Epithelial cell of proximal tubule (primary cell): Measurements from ENCODE around the gene AP3D1. TPM values are rescaled to one million over a fixed set of nuclear protein-coding genes. Genes with fewer than 3 reads are reported as not detected.
"Not testable (repeated sequence)": the region's sequence is repeated elsewhere in the genome, so short reads cannot be mapped to it uniquely, and the experiment has no call there.

Source experiments
- DNase-seq: peaks from one replicate; pipeline ENCODE4 v3.0.0-alpha.2; 2011; ENCODE audit warnings: low read depth
- H3K4me3 ChIP-seq: 2 replicates; pipeline ENCODE4 v1.5.1; 2011; ENCODE audit warnings: low read depth, mild to moderate bottlenecking, low read length
- CTCF ChIP-seq: conservative IDR thresholded peaks from 2 replicates; pipeline ENCODE4 v1.5.1; 2012; ENCODE audit warnings: low read depth, mild to moderate bottlenecking, low read length
- total RNA-seq: library from RNA; depleted of rRNA; stranded (reverse); fragments of >200 nt; gene quantifications from 2 replicates; pipeline ENCODE4 v1.2.3, GENCODE V29; 2015

AP3D1 gene
- total RNA-seq, 1 donor from 2014 or later = 141 TPM

- no peak for TF ChIP-seq CTCF
- no peak for DNase-seq
- H3K4me3 ChIP-seq = no peak overlapping the region
Observed at GRCh38 chr19:2129892-2130770, 21.2 kb downstream of the AP3D1 start.

GRCh38 chr19:2129486-2129885 is 21.9 kb downstream of the AP3D1 start:
- no peak for DNase-seq
- TF ChIP-seq CTCF = no peak
- H3K4me3 ChIP-seq = no peak overlapping the region

DNA sequence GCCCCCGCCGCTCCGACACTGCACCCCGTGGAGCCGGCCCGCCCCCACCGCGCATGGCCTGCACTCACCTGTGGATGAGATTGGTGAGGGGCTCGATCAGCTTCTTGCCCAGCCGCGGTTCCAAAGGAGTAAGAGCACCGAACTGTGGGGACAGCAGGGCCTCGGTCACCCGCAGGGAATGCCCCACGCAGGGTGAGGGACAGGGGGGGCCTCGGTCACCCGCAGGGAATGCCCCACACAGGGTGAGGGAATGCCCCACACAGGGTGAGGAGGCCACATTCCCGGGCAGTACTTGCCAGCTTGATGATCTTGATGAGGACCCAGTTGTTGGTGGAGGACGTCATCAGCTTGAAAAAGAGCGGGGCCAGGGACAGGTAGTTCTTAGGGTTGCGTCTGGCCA is 22.3 kb downstream of the AP3D1 start:
- H3K4me3 ChIP-seq = no peak overlapping the region
- DNase-seq = no peak
- no peak for TF ChIP-seq CTCF

DNA sequence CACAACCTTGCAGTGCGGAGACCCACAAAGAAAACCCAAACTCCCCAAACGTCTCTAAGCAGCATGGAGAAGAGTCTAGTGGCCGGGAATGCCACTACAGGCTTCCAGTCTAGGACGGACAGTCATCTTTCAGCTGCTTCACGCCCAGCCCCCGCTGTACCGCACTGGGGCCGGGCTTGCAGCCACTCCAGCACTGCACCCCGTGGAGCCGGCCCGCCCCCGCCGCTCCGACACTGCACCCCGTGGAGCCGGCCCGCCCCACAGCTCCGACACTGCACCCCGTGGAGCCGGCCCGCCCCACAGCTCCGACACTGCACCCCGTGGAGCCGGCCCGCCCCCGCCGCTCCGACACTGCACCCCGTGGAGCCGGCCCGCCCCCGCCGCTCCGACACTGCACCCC is 23.1 kb downstream of the AP3D1 start:
- not testable (repeated sequence) for H3K4me3 ChIP-seq, DNase-seq

GRCh38 chr19:2127758-2128157 is 23.6 kb downstream of the AP3D1 start:
- DNase-seq = no peak
- no peak overlapping the region for H3K4me3 ChIP-seq
- TF ChIP-seq CTCF = no peak

DNA sequence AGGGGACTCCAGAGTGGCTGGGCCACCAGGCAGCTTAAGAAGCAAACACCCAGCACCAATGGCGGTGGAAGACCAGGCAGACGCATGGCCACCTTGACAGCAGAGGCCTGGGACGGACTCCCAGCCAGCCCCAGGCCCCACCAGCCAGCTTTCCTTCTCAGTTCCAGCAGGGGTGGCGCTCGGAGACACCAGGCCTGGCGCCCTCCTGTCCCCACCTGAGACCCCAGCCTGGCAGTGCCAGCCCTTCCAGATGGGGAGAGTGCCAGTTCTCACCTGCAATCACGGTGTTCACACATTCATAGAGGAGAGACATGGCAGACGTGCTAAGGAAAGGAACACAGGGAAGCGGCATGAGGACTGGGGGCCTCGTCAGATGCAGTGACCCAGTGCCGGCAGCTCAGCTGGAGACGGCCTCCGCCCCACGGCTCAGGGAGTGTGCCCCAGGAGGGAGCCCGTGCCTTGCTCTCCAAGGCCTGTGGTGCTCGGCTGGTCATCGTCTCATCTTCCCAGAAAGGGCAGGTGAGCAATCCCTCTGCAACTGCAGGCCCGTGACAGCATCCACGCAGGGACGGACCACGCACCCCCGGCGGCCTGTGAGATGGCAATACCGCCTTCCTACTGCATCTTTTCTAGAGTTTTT is 24.4 kb downstream of the AP3D1 start:
- no peak for DNase-seq
- no peak overlapping the region for H3K4me3 ChIP-seq
- no peak for TF ChIP-seq CTCF

DNA sequence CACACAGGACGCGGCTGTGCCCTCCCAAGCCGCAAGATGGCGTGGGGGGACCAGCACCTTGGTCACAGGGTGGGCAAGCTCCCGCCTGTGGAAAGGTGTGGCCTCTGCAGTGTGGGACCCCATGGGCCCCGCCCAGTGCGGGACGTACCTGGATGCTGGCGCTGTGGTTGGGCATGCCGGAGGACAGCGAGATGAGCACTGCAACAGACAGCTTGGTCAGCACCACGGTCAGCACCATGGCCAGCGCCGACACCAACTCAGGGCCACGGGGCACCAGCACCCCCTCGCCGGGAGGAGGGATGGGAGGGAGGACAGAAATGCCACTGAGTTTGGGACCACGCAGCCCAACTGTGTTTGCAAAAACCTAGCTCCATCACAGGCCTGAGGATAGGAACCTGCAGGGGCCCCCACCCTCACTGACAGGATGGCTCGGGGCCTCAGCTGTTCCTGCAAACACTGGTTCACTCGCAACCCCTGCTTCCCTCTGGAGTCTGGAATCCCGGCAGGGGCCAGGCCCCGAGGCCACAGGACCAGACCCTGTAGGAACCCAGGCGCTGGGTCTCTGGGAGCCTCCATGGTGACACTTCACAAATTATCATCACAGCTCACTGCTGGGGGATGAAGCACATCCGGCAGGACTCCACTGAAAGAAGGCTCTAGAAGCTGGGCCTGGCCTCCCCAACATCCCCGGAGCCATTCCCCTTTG is 27.5 kb downstream of the AP3D1 start:
- DNase-seq = no peak
- no peak overlapping the region for H3K4me3 ChIP-seq
- TF ChIP-seq CTCF = no peak
